ENCODE data around the gene CD19. TPM values are rescaled to one million over a fixed set of nuclear protein-coding genes. Genes with fewer than 3 reads are reported as not detected.

The CD19 gene
- total and polyA plus RNA-seq, 2 donors (not counting 1 experiment from before 2014, with no cell fraction given), result under 0.01 to 0.05 TPM

- no peak overlapping the region for H3K4me2 ChIP-seq (ENCODE audit: extremely low read depth, insufficient read depth, low read length)
- H2AFZ ChIP-seq (ENCODE audit: low read length), result no peak overlapping the region
- TF ChIP-seq EZH2 (IDR thresholded peaks at IDR 0.05; ENCODE audit: low read length, missing control alignments), result no peak
- no peak for TF ChIP-seq CTCF (conservative IDR thresholded peaks at IDR 0.05 in 1 of 2, IDR thresholded peaks at IDR 0.05 in 1 of 2; ENCODE audit: low read depth in 1 of 2, low read length in 2 of 2)
- no peaks in the 10 kb centered on the region for H3K9me3 ChIP-seq (ENCODE audit: control insufficient read depth, insufficient read depth, low read depth, low read length)
- no peak for DNase-seq (ENCODE audit: low read depth in 2 of 2)
- H3K79me2 ChIP-seq (ENCODE audit: control insufficient read depth, insufficient read depth, low read length), result no peaks in the 10 kb centered on the region
- H3K4me1 ChIP-seq (ENCODE audit: control insufficient read depth, extremely low read depth, insufficient read depth, low read length), result no peaks in the 10 kb centered on the region
- no peaks in the 10 kb centered on the region for H3K36me3 ChIP-seq (ENCODE audit: control insufficient read depth, insufficient read depth, low read length)
- H4K20me1 ChIP-seq (ENCODE audit: control insufficient read depth, extremely low read depth, insufficient read depth, low read length), result no peaks in the 10 kb centered on the region
- no peaks in the 10 kb centered on the region for H3K27me3 ChIP-seq (ENCODE audit: control insufficient read depth, insufficient read depth, low read length)
- H3K4me3 ChIP-seq (replicated peaks in 1 of 4; ENCODE audit: control extremely low read depth in 1 of 4, insufficient read depth in 1 of 4, low read depth in 3 of 4, low read length in 4 of 4), result no peak overlapping the region
- H3K9ac ChIP-seq (ENCODE audit: insufficient read depth, low read length), result no peak overlapping the region
- no peak overlapping the region for H3K27ac ChIP-seq (ENCODE audit: insufficient read depth, low read length)
Measured at GRCh38 chr16:28927815-28928214, 4.0 kb upstream of the CD19 start.

GRCh38 chr16:28930203-28930602, 1.6 kb upstream of the CD19 start:
- Histone ChIP-seq H3K79me2 (ENCODE audit: control insufficient read depth, insufficient read depth, low read length) (no peaks in the 10 kb centered on the region), H3K9me3 (ENCODE audit: control insufficient read depth, insufficient read depth, low read depth, low read length) (no peaks in the 10 kb centered on the region), H3K27ac (ENCODE audit: insufficient read depth, low read length) (no peak overlapping the region), H3K36me3 (ENCODE audit: control insufficient read depth, insufficient read depth, low read length) (no peaks in the 10 kb centered on the region), H3K4me3 (replicated peaks in 1 of 4; ENCODE audit: control extremely low read depth in 1 of 4, insufficient read depth in 1 of 4, low read depth in 3 of 4, low read length in 4 of 4) (no peak overlapping the region), H3K4me1 (ENCODE audit: control insufficient read depth, extremely low read depth, insufficient read depth, low read length) (no peaks in the 10 kb centered on the region), H3K9ac (ENCODE audit: insufficient read depth, low read length) (no peak overlapping the region), H4K20me1 (ENCODE audit: control insufficient read depth, extremely low read depth, insufficient read depth, low read length) (no peaks in the 10 kb centered on the region), H2AFZ (ENCODE audit: low read length) (no peak overlapping the region), H3K27me3 (ENCODE audit: control insufficient read depth, insufficient read depth, low read length) (no peaks in the 10 kb centered on the region), H3K4me2 (ENCODE audit: extremely low read depth, insufficient read depth, low read length) (no peak overlapping the region)
- DNase-seq (ENCODE audit: low read depth in 2 of 2), result no peak
- TF ChIP-seq EZH2 (IDR thresholded peaks at IDR 0.05; ENCODE audit: low read length, missing control alignments) (no peak), CTCF (conservative IDR thresholded peaks at IDR 0.05 in 1 of 2, IDR thresholded peaks at IDR 0.05 in 1 of 2; ENCODE audit: low read depth in 1 of 2, low read length in 2 of 2) (no peak)

- Histone ChIP-seq H3K36me3 (ENCODE audit: control insufficient read depth, insufficient read depth, low read length) (no peaks in the 10 kb centered on the region), H3K9me3 (ENCODE audit: control insufficient read depth, insufficient read depth, low read depth, low read length) (no peaks in the 10 kb centered on the region), H3K79me2 (ENCODE audit: control insufficient read depth, insufficient read depth, low read length) (no peaks in the 10 kb centered on the region), H3K4me1 (ENCODE audit: control insufficient read depth, extremely low read depth, insufficient read depth, low read length) (no peaks in the 10 kb centered on the region), H4K20me1 (ENCODE audit: control insufficient read depth, extremely low read depth, insufficient read depth, low read length) (no peaks in the 10 kb centered on the region), H2AFZ (ENCODE audit: low read length) (no peak overlapping the region), H3K27ac (ENCODE audit: insufficient read depth, low read length) (no peak overlapping the region), H3K9ac (ENCODE audit: insufficient read depth, low read length) (no peak overlapping the region), H3K27me3 (ENCODE audit: control insufficient read depth, insufficient read depth, low read length) (no peaks in the 10 kb centered on the region), H3K4me2 (ENCODE audit: extremely low read depth, insufficient read depth, low read length) (no peak overlapping the region), H3K4me3 (replicated peaks in 1 of 4; ENCODE audit: control extremely low read depth in 1 of 4, insufficient read depth in 1 of 4, low read depth in 3 of 4, low read length in 4 of 4) (no peak overlapping the region)
- no peak for TF ChIP-seq EZH2 (IDR thresholded peaks at IDR 0.05; ENCODE audit: low read length, missing control alignments)
- TF ChIP-seq CTCF (conservative IDR thresholded peaks at IDR 0.05 in 1 of 2, IDR thresholded peaks at IDR 0.05 in 1 of 2; ENCODE audit: low read depth in 1 of 2, low read length in 2 of 2), result no peak
- no peak for DNase-seq (ENCODE audit: low read depth in 2 of 2)
Measured at GRCh38 chr16:28930652-28931051, 1.1 kb upstream of the CD19 start.
